AG08395 (cell line): ENCODE measurements around the gene RMND5B.
"Not testable (repeated sequence)": the region's sequence is repeated elsewhere in the genome, so short reads cannot be mapped to it uniquely, and the experiment has no call there.

Experiments used
- DNase-seq: peaks from one replicate; pipeline ENCODE4 v3.0.0; 2012; ENCODE audit warnings: mixed read lengths, low spot score

RMND5B gene

GRCh38 chr5:178174456-178174855 lies 43.6 kb downstream of the RMND5B start:
- DNase-seq = no peak

GRCh38 chr5:178176791-178177190 lies 46.0 kb downstream of the RMND5B start:
- no peak for DNase-seq

- no peak for DNase-seq
Observed at GRCh38 chr5:178177569-178177968, 46.8 kb downstream of the RMND5B start.

GRCh38 chr5:178180141-178180863 lies 49.5 kb downstream of the RMND5B start:
- DNase-seq = no peak

GRCh38 chr5:178182158-178182876 lies 51.5 kb downstream of the RMND5B start:
- no peak for DNase-seq

- DNase-seq = no peak
Observed at GRCh38 chr5:178186427-178186826, 55.6 kb downstream of the RMND5B start.

- no peak for DNase-seq
Observed at GRCh38 chr5:178187014-178187413, 56.2 kb downstream of the RMND5B start, which contains the start of gene GMCL2. Gene GMCL2, minus strand, starts transcription at chr5:178187371. Its CDS starts 72 bp downstream, at chr5:178187299.

GRCh38 chr5:178189433-178189832 lies 58.6 kb downstream of the RMND5B start:
- no peak for DNase-seq

- no peak for DNase-seq
Observed at GRCh38 chr5:178191661-178192060, 60.8 kb downstream of the RMND5B start.

GRCh38 chr5:178192244-178192643 lies 61.4 kb downstream of the RMND5B start:
- DNase-seq = no peak

- DNase-seq = no peak
Observed at GRCh38 chr5:178192787-178193186, 62.0 kb downstream of the RMND5B start.

GRCh38 chr5:178193251-178193809 lies 62.5 kb downstream of the RMND5B start:
- no peak for DNase-seq

GRCh38 chr5:178194026-178194425 lies 63.2 kb downstream of the RMND5B start:
- DNase-seq = no peak

GRCh38 chr5:178196281-178196812 lies 65.5 kb downstream of the RMND5B start:
- no peak for DNase-seq

- peak; percentile 21 for DNase-seq
Observed at GRCh38 chr5:178196986-178197385, 66.2 kb downstream of the RMND5B start.

GRCh38 chr5:178198151-178198550 lies 67.3 kb downstream of the RMND5B start:
- DNase-seq = not testable (repeated sequence)

GRCh38 chr5:178198706-178199105 lies 67.9 kb downstream of the RMND5B start:
- DNase-seq = no peak

- no peak for DNase-seq
Observed at GRCh38 chr5:178199581-178200434, 69.0 kb downstream of the RMND5B start.
